HG02798 (cell line): ENCODE measurements around the gene TACC2.
"Not testable (repeated sequence)": the region's sequence is repeated elsewhere in the genome, so short reads cannot be mapped to it uniquely, and the experiment has no call there.

ENCODE experiments used
- ATAC-seq: cut with Tn5 transposase; IDR thresholded peaks from one replicate; pipeline ENCODE4 v1.9.1; 2021; ENCODE audit warnings: mild to moderate bottlenecking; ENCODE audit not compliant: unreplicated experiment, poor library complexity

Gene TACC2

GRCh38 chr10:122178655-122179054 lies 189.7 kb downstream of the TACC2 start:
- no peak for ATAC-seq

DNA sequence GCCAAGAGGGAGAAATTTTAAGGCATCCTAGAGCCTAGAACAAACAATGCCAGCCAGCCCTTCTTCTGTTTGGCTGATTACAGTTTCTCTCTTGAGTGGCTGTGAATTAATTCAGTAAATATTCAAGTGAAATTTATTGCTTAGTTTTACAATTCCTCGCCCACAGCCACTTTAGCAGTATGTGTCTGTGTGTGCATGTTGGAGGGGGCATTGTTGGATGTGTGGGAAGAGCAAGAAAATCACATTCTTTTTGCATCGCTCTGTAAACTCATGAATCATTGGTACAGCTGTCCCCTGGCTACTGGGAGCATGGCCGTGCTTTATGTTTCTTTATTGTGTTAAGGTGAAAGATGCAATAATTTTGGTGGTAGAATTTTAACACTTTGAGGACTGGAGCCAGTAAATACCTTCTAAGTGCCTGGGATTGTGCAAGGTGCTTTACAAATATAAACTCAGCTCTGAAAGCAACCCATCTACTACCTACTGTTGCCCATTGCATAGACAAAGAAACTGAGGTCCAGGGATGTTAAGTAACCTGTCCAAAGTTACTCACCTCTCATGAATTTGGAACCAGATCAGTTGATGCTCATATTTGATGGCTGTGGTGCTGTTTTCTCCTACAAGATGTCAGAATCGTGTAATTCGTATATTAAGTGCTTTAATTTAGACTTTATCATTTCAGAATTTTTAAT lies 192.2 kb downstream of the TACC2 start:
- ATAC-seq = no peak

DNA sequence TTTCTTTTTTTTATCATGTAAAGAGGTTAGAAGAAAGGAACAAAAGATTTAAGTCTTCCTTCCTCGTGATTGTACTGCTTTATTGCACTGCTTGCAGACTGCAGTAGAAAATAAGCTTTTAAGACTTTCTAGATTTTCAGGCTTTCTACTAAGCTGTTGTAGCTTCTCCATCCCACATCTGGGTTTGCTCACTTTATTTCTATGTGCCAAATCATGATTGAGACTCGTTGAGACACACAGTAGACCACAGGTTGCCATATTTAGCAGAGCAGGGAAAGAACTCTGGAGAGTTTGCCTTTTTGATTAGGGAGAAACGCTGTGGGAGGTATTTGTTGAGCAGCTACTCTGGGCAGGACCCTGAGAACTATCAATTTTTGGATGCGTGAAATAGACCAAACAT lies 192.9 kb downstream of the TACC2 start:
- no peak for ATAC-seq

DNA sequence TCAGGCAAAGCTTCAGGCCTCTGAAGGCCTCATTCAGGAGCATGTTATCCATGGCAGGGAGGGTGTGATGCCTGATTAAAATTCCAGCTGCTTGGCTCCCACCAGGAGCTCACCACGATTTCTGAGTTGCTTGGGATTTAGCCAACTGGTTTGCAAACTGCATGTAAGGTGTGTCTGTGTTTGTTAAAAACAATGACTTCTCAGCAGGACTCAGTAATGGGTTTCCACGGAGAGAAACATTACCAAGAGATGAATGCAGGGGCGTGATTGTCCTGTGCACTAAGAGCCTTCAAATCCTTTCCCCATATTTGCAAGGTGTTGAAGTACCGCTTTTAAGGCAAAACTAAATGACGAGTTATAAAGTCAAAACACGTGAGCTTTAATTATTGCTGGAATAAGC lies 193.3 kb downstream of the TACC2 start:
- ATAC-seq = no peak

- ATAC-seq = no peak
Observed at GRCh38 chr10:122184254-122184653, 195.3 kb downstream of the TACC2 start.

DNA sequence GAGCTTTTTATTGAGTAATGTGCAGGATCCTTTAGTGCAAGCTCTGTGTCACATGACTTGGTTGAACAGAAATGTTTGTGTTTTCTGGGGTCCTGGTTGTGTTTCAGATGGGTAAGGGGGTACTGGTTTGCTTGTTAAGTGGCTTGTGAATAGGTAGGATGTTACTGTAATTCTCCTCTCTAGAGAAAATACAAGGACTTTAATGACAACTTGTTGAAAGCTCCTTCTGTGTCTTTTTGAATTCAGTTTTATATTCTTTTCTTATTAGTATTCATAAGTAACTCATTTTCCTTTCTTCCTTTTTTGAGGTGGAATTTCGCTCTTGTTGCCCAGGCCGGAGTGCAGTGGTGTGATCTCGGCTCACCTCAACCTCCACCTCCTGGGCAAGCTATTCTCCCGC lies 196.7 kb downstream of the TACC2 start:
- no peak for ATAC-seq

GRCh38 chr10:122186816-122187810 lies 198.2 kb downstream of the TACC2 start:
- ATAC-seq = no peak

DNA sequence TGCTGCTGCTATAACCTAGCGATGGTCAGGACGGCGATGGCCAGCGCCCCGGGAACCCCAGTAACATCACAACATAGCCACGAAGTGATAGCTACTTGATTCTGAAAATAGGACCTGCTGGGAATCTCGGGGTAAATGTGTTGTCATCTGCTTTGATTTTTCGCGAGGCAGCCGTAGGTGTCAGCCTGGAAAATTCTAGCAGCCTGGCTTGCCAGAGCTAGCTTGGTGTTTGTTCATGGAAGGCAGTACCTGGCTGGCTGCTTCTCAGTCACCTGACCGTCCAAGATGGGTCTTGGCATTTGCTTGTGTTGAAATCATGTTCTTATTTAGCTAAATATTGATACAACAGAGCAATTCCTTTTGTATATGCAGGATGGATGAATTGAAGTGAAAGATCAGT lies 199.7 kb downstream of the TACC2 start:
- no peak for ATAC-seq

- no peak for ATAC-seq
Observed at GRCh38 chr10:122189185-122189584, 200.2 kb downstream of the TACC2 start.

DNA sequence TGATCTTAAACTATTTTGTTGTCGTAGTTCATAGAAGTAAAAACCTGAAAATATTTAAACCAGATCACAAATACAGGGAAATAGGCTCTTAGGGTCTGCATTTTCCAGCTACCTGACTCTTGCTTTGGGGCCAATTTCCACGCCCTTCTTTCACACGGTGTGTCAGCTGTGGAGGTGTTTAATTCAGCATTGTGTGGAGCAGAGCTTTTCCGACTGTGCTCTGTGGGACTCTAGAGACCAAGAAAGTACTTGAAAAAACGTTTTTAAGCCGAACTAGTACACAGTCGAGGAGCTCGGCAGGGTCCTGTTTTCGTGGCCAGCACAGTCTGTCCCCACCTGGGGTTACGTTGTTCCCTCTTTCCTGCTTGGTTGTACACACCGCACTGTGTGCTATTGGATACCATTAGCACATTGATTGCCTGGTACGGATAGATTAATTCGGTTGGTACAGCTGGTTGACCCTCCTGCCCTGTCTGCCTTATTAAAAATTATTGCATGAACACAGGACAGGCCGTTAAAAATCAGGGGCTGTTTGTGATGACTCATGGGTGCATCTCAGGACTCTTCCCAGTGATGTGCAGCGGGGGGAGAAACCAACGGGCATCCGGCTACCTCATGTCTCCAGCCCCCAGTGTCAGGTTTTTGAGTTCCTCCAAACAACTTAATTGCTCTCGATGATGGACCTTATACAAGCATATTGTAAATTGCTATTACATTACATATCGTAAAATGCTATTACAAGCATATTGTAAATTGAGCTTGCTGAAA lies 201.4 kb downstream of the TACC2 start:
- no peak for ATAC-seq

DNA sequence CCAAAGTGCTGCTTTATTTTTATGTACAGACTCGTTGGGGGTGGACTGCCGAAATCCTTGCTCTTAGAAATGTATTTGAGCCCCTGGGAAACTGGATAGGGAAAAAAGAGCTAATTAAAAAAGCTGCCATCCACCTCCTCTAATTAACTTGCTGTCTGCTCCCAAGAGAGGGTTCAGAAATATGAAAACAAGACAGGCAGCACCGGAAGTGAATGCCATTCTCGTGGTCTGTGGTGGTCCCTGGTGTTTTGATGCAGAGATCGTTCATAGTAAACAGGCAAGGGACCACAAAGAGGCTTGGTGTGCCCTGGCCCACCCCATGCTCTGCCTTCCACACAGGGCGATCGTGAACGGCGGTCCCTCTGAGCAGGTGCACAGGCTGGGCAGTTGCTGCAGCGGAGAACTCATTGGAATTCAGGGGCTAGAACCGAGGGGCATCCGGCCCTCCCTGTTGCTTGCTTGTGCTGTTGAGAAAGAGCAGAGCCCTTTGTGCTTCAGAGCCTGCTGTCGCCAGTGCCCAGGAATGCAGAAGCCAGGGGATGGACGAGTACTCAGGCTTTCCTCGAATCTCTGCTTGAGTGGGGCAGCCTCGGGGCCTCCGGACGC lies 203.1 kb downstream of the TACC2 start:
- no peak for ATAC-seq

- no peak for ATAC-seq
Observed at GRCh38 chr10:122194251-122194650, 205.3 kb downstream of the TACC2 start.

DNA sequence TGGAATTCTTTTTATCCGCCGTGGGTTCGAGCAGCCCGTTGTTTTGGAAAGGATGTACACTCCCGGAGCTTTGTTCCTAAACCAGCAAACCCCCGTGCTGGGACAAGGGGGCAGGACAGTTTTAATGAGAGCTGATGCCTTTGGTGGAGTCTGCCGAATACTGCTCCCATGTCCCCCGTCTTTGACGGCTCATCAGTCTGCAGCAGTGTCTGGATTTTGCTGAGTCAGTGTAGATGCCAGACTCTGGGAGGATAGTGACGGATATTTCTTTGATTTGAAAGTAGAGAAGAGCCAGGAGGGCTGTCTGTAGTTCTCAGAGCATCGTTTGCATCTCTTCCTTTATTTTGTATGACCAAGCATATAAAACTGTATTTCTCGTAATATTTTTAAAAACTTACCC lies 207.3 kb downstream of the TACC2 start:
- no peak for ATAC-seq

DNA sequence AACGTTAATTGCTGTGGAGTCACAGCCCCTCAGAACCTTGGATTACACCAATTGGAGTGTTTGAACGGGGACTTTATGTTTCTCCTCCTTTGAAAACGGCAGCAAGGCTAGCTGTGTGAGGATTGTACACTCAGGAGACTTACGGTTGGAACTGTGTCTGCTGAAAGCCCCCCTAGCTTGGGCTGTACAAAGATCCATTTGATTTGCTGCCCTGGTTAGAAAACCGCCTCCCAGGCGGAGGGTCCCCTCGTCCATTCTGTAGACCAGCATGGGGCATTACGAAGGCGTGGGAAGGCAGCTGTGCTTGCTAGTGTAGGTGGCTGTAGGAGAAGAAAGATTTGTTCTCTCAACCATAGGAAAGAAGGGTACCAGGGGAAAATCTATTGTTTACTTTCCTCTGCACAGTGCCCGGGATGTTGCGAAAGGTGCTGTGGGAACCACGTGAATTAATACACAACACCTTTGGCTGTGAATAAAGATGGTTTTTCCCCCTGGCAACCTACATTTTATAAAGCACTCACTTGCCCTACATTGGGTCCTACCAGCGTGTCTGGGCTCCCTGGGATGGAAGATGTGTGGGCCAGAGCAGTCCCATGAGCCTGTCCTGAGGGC lies 208.8 kb downstream of the TACC2 start:
- ATAC-seq = no peak

GRCh38 chr10:122198631-122199030 lies 209.7 kb downstream of the TACC2 start:
- no peak for ATAC-seq

GRCh38 chr10:122199070-122199469 lies 210.1 kb downstream of the TACC2 start:
- no peak for ATAC-seq

GRCh38 chr10:122199689-122200088 lies 210.7 kb downstream of the TACC2 start:
- no peak for ATAC-seq

GRCh38 chr10:122201401-122201800 lies 212.4 kb downstream of the TACC2 start:
- no peak for ATAC-seq

GRCh38 chr10:122203180-122203579 lies 214.2 kb downstream of the TACC2 start:
- ATAC-seq = not testable (repeated sequence)
